Loucy (cell line): ENCODE data around the gene TCL1B.

Source experiments
- CTCF ChIP-seq: fragments of 200-600 bp; sonication (generic); conservative IDR thresholded peaks from 2 replicates; pipeline ENCODE4 v1.5.1; 2014; ENCODE audit warnings: mild to moderate bottlenecking, antibody characterized with exemption, low read length
- EZH2phosphoT487 ChIP-seq: fragments of 200-600 bp; IDR thresholded peaks from 2 replicates; pipeline ENCODE4 v1.6.1; 2018; ENCODE audit warnings: antibody characterized with exemption, mild to moderate bottlenecking, moderate library complexity, borderline replicate concordance

GRCh38 chr14:95725685-95726336 lies 39.6 kb downstream of the TCL1B start:
- TF ChIP-seq CTCF (no peak), EZH2phosphoT487 (no peak)
